ENCODE results near the gene CPAMD8. TPM values are rescaled to one million over a fixed set of nuclear protein-coding genes. Genes with fewer than 3 reads are reported as not detected.

CPAMD8 gene
- total and polyA plus RNA-seq, 11 donors = 5.2 to 49.5 (median 16.9) TPM

- H3K27ac ChIP-seq = no peak overlapping the region
- peaks cover 0 to 4% (median 0%) of the 10 kb centered on the region in 9 donors for H3K27me3 ChIP-seq
- H3K4me1 ChIP-seq = peaks cover 0 to 19% (median 5%) of the 10 kb centered on the region in 12 donors
- ATAC-seq = no peak
- H3K4me3 ChIP-seq = no peak overlapping the region
- no peaks in the 10 kb centered on the region for H3K9me3 ChIP-seq
- no peak for DNase-seq
- intact Hi-C loops (cut with DNase I) = no loop called here
- TF ChIP-seq CTCF (IDR thresholded peaks at IDR 0.05) (no peak), POLR2A (IDR thresholded peaks at IDR 0.05) (no peak)
- 92 to 95% (median 94%) methylated on average over 12 to 16 of the region's 16 CpGs for WGBS, 4 donors
- peaks cover 0 to 3% (median 0%) of the 10 kb centered on the region in 9 donors for H3K36me3 ChIP-seq
Measured at GRCh38 chr19:16946951-16947940, 79.4 kb downstream of the CPAMD8 start.

- intact Hi-C loops (cut with DNase I) = no loop called here
- ATAC-seq (no peak), DNase-seq (no peak)
- Histone ChIP-seq H3K27ac (no peak overlapping the region), H3K36me3 (peaks cover 0 to 3% (median 0%) of the 10 kb centered on the region in 9 donors), H3K4me1 (peaks cover 0 to 19% (median 5%) of the 10 kb centered on the region in 12 donors), H3K27me3 (no peaks in the 10 kb centered on the region), H3K9me3 (no peaks in the 10 kb centered on the region), H3K4me3 (no peak overlapping the region)
- WGBS, 4 donors = 82 to 96% (median 89%) methylated on average over 8 of the region's 8 CpGs
- TF ChIP-seq POLR2A (IDR thresholded peaks at IDR 0.05) (no peak), CTCF (IDR thresholded peaks at IDR 0.05) (no peak)
Measured at GRCh38 chr19:16945762-16946465, 80.7 kb downstream of the CPAMD8 start.

- TF ChIP-seq CTCF (IDR thresholded peaks at IDR 0.05) (no peak), POLR2A (IDR thresholded peaks at IDR 0.05) (no peak)
- Histone ChIP-seq H3K27me3 (no peaks in the 10 kb centered on the region), H3K4me1 (peaks cover 0 to 19% (median 5%) of the 10 kb centered on the region in 12 donors), H3K36me3 (peaks cover 0 to 3% (median 0%) of the 10 kb centered on the region in 9 donors), H3K9me3 (no peaks in the 10 kb centered on the region), H3K4me3 (no peak overlapping the region), H3K27ac (no peak overlapping the region)
- DNase-seq = no peak
- no peak for ATAC-seq
- intact Hi-C loops (cut with DNase I) = no loop called here
- WGBS, 4 donors = 84 to 88% (median 85%) methylated on average over 6 to 11 of the region's 11 CpGs
Measured at GRCh38 chr19:16945364-16945714, 81.3 kb downstream of the CPAMD8 start.

Measured in heart left ventricle (tissue), 16 donors.